A673 (cell line): ENCODE results near the gene ALOX15B. TPM values are rescaled to one million over a fixed set of nuclear protein-coding genes. Genes with fewer than 3 reads are reported as not detected.

ENCODE experiments used
- BruUV-seq: library from RNA; stranded (reverse); fragments of 400-500 nt; replicated peaks from 2 replicates; lab custom pipeline; 2021; lab: Mats Ljungman, UMichigan
- CTCF ChIA-PET: fragments of 300-600 bp; sonication (Branson Sonifier 250); formaldehyde crosslinking; loops from one replicate; lab custom pipeline; 2022; ENCODE audit warnings: antibody characterized with exemption; lab: Charles Lee
- POLR2A ChIA-PET: fragments of 300-600 bp; sonication (Branson Sonifier 250); formaldehyde crosslinking; loops from one replicate; lab custom pipeline; 2022; ENCODE audit warnings: antibody characterized with exemption; ENCODE audit not compliant: low non-redundant PET; lab: Charles Lee
- DNase-seq: peaks from one replicate; pipeline ENCODE4 v3.0.0-alpha.2; 2015; ENCODE audit warnings: low spot score
- H3K27ac ChIP-seq: fragments of 200-600 bp; sonication (generic); 2 replicates; pipeline ENCODE4 v1.5.1; 2016; ENCODE audit warnings: mixed run types, low read depth, mild to moderate bottlenecking, mixed read lengths, antibody characterized with exemption, low read length; ENCODE audit not compliant: poor library complexity, severe bottlenecking
- H3K27me3 ChIP-seq: fragments of 200-600 bp; sonication (generic); replicated peaks from 2 replicates; pipeline ENCODE4 v1.6.1; 2017; ENCODE audit warnings: mixed run types, low read depth, mild to moderate bottlenecking, mixed read lengths, antibody characterized with exemption, low read length; ENCODE audit not compliant: insufficient read depth, poor library complexity
- H3K36me3 ChIP-seq: fragments of 200-600 bp; sonication (generic); 2 replicates; pipeline ENCODE4 v1.6.1; 2016; ENCODE audit warnings: mixed run types, mild to moderate bottlenecking, mixed read lengths, antibody characterized with exemption, low read length; ENCODE audit not compliant: insufficient read depth, poor library complexity, severe bottlenecking
- H3K4me1 ChIP-seq: fragments of 200-600 bp; sonication (generic); 2 replicates; pipeline ENCODE4 v1.6.1; 2017; ENCODE audit warnings: mixed run types, mild to moderate bottlenecking, mixed read lengths, antibody characterized with exemption, low read length; ENCODE audit not compliant: insufficient read depth, poor library complexity, severe bottlenecking
- H3K4me3 ChIP-seq: fragments of 200-600 bp; sonication (generic); 2 replicates; pipeline ENCODE4 v1.5.1; 2016; ENCODE audit warnings: low read depth, mixed run types, mild to moderate bottlenecking, mixed read lengths, low read length; ENCODE audit not compliant: poor library complexity, severe bottlenecking
- H3K9me3 ChIP-seq: fragments of 200-600 bp; sonication (generic); 2 replicates; pipeline ENCODE4 v1.6.1; 2016; ENCODE audit warnings: mixed run types, low read depth, mild to moderate bottlenecking, mixed read lengths, antibody characterized with exemption, low read length; ENCODE audit not compliant: poor library complexity, severe bottlenecking
- CTCF ChIP-seq: fragments of 300-800, 200-600 bp; sonication (generic); conservative IDR thresholded peaks from 2 replicates; pipeline ENCODE4 v1.5.1; 2017; ENCODE audit warnings: low read depth, mild to moderate bottlenecking, antibody characterized with exemption, low read length, moderate library complexity, mixed read lengths
- EZH2 ChIP-seq: fragments of 200-600 bp; sonication (generic); IDR thresholded peaks from 2 replicates; pipeline ENCODE4 v1.6.1; 2017; ENCODE audit warnings: borderline replicate concordance, low read depth, mild to moderate bottlenecking, mixed read lengths, antibody characterized with exemption, low read length; ENCODE audit not compliant: poor library complexity, severe bottlenecking
- intact Hi-C: fragments of 100-400 bp; cut with micrococcal nuclease; formaldehyde crosslinking; loops from one replicate; pipeline ENCODE4 v1.10.0; 2022; ENCODE audit not compliant: unreplicated experiment
- total RNA-seq: library from RNA; stranded (reverse); gene quantifications from 2 replicates; pipeline ENCODE4 v1.2.3, GENCODE V29; 2021

ALOX15B gene
- total RNA-seq, 1 experiment from 2014 or later = 0.30 TPM

- no peaks in the 10 kb centered on the region for H3K36me3 ChIP-seq
- intact Hi-C loops = loop anchor here (5.0 kb wide), 1 partner anchor 42 kb away; no protein-coding TSS in a partner anchor
- TF ChIP-seq EZH2 (no peak), CTCF (no peak)
- ChIA-PET CTCF (no interaction called here), POLR2A (no interaction called here)
- no peaks in the 10 kb centered on the region for H3K27me3 ChIP-seq
- no peak overlapping the region for H3K4me3 ChIP-seq
- no peak overlapping the region for H3K27ac ChIP-seq
- peaks cover 11% of the 10 kb centered on the region for H3K4me1 ChIP-seq
- no peaks in the 10 kb centered on the region for H3K9me3 ChIP-seq
- BruUV-seq = no TSS peak
- no peak for DNase-seq
These were observed 23.5 kb upstream of the ALOX15B start for GRCh38 chr17:8015236-8015956.

GRCh38 chr17:8015957-8016631, 22.8 kb upstream of the ALOX15B start:
- H3K27me3 ChIP-seq = no peaks in the 10 kb centered on the region
- TF ChIP-seq CTCF = no peak
- TF ChIP-seq EZH2 = no peak
- no peaks in the 10 kb centered on the region for H3K36me3 ChIP-seq
- H3K4me3 ChIP-seq = peak overlapping the region; percentile 43
- POLR2A ChIA-PET = no interaction called here
- no peak overlapping the region for H3K27ac ChIP-seq
- no peaks in the 10 kb centered on the region for H3K9me3 ChIP-seq
- BruUV-seq = no TSS peak
- H3K4me1 ChIP-seq = peaks cover 11% of the 10 kb centered on the region
- CTCF ChIA-PET = interaction anchor here (0.6 kb wide), 1 partner anchor 272 kb away, joined by 4 read pairs; no protein-coding TSS in a partner anchor
- intact Hi-C loops = loop anchor here (5.0 kb wide), 1 partner anchor 41 kb away; no protein-coding TSS in a partner anchor
- no peak for DNase-seq

- H3K9me3 ChIP-seq = no peaks in the 10 kb centered on the region
- intact Hi-C loops = loop anchor here (5.0 kb wide), 1 partner anchor 40 kb away; no protein-coding TSS in a partner anchor
- peaks cover 11% of the 10 kb centered on the region for H3K4me1 ChIP-seq
- no peaks in the 10 kb centered on the region for H3K36me3 ChIP-seq
- ChIA-PET POLR2A (no interaction called here), CTCF (interaction anchor here (0.7 kb wide), 1 partner anchor 25 kb away, joined by 3 read pairs; no protein-coding TSS in a partner anchor)
- H3K4me3 ChIP-seq = peak overlapping the region; percentile 43
- BruUV-seq = no TSS peak
- DNase-seq = peak; percentile 62
- no peaks in the 10 kb centered on the region for H3K27me3 ChIP-seq
- TF ChIP-seq CTCF (peak; percentile 92), EZH2 (no peak)
- H3K27ac ChIP-seq = no peak overlapping the region
These were observed 22.0 kb upstream of the ALOX15B start for GRCh38 chr17:8016632-8017424.
